Adipocyte (in vitro differentiated cells): ENCODE data around the gene TERT.
A peak's percentile ranks its signal among the peaks of the same experiment; 100 is the strongest.
"Not testable (repeated sequence)": the region's sequence is repeated elsewhere in the genome, so short reads cannot be mapped to it uniquely, and the experiment has no call there.

ENCODE experiments used
- DNase-seq: peaks from one replicate; pipeline ENCODE4 v3.0.0-alpha.2; 2015; ENCODE audit warnings: low read depth
- H3K27me3 ChIP-seq: replicated peaks from 2 replicates; pipeline ENCODE4 v1.7.0; 2013; ENCODE audit warnings: mild to moderate bottlenecking, low read length, moderate library complexity; ENCODE audit not compliant: control insufficient read depth, insufficient read depth
- H3K36me3 ChIP-seq: 2 replicates; pipeline ENCODE4 v1.7.0; 2013; ENCODE audit warnings: low read length, mild to moderate bottlenecking, moderate library complexity; ENCODE audit not compliant: control insufficient read depth, insufficient read depth, severe bottlenecking
- H3K4me1 ChIP-seq: 2 replicates; pipeline ENCODE4 v1.7.0; 2013; ENCODE audit warnings: mild to moderate bottlenecking, low read length, moderate library complexity; ENCODE audit not compliant: control insufficient read depth, insufficient read depth
- H3K4me3 ChIP-seq: 2 replicates; pipeline ENCODE4 v1.7.0; 2013; ENCODE audit warnings: mild to moderate bottlenecking, low read length, moderate library complexity
- H3K9ac ChIP-seq: 2 replicates; pipeline ENCODE4 v1.7.0; 2013; ENCODE audit warnings: mild to moderate bottlenecking, low read length, moderate library complexity
- H3K9me3 ChIP-seq: 2 replicates; pipeline ENCODE4 v1.7.0; 2013; ENCODE audit warnings: mild to moderate bottlenecking, low read length, moderate library complexity; ENCODE audit not compliant: control insufficient read depth

Gene TERT

GRCh38 chr5:1270933-1271914 lies 23.6 kb downstream of the TERT start:
- Histone ChIP-seq H3K4me3 (no peak overlapping the region), H3K9ac (no peak overlapping the region), H3K27me3 (no peaks in the 10 kb centered on the region), H3K4me1 (no peaks in the 10 kb centered on the region), H3K36me3 (no peaks in the 10 kb centered on the region), H3K9me3 (no peaks in the 10 kb centered on the region)
- no peak for DNase-seq

DNA sequence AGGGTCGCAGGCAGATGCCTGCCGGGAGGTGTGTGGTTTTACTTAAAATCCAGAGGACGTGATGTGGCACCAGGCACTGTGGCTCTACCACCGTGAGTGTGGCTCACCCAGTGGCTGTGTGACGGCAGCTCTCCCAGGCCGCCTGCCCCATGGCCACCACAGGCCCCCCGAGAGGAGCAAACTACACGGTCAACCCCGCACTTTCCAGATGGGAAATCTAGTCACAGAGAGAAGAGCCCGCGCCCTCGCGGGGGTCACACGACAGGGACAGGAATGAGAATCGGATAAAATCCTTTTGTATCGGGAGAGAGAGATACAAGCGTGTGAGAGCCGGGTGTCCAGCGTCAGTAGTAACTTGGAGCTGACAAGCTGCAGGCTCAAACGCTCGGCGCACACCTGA lies 24.4 kb downstream of the TERT start:
- Histone ChIP-seq H3K9ac (no peak overlapping the region), H3K4me1 (no peaks in the 10 kb centered on the region), H3K9me3 (no peaks in the 10 kb centered on the region), H3K27me3 (no peaks in the 10 kb centered on the region), H3K4me3 (no peak overlapping the region), H3K36me3 (no peaks in the 10 kb centered on the region)
- DNase-seq = no peak

DNA sequence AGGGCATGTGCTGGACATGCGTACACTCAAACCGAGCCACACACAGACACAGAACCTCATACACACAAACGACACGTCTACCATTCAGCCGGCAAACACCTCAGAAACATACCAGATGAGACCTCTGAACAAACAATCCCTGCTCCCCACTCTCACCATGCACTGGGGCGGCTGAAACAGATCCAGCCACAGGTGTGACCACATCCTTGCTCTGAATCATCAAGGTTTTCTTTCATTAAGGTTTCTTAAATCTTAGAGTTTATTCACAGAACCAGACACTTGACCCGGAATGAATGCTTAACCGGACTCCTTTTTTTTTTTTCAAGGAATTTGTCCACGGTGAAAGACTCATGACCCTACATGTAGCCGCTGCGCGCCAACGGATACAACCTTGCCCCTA lies 26.2 kb downstream of the TERT start:
- Histone ChIP-seq H3K4me3 (no peak overlapping the region), H3K36me3 (no peaks in the 10 kb centered on the region), H3K27me3 (no peaks in the 10 kb centered on the region), H3K9me3 (peaks cover 4% of the 10 kb centered on the region), H3K9ac (no peak overlapping the region), H3K4me1 (no peaks in the 10 kb centered on the region)
- DNase-seq = no peak

GRCh38 chr5:1268056-1268455 lies 26.8 kb downstream of the TERT start:
- peaks cover 8% of the 10 kb centered on the region for H3K9me3 ChIP-seq
- no peak overlapping the region for H3K4me3 ChIP-seq
- H3K4me1 ChIP-seq = no peaks in the 10 kb centered on the region
- no peaks in the 10 kb centered on the region for H3K27me3 ChIP-seq
- H3K36me3 ChIP-seq = no peaks in the 10 kb centered on the region
- no peak overlapping the region for H3K9ac ChIP-seq
- no peak for DNase-seq

- not testable (repeated sequence) for H3K9ac ChIP-seq, H3K36me3 ChIP-seq, H3K4me1 ChIP-seq, H3K4me3 ChIP-seq, DNase-seq, H3K27me3 ChIP-seq
- H3K9me3 ChIP-seq = peaks cover 14% of the 10 kb centered on the region
Observed at GRCh38 chr5:1267464-1267863, 27.4 kb downstream of the TERT start.

- no peaks in the 10 kb centered on the region for H3K27me3 ChIP-seq
- DNase-seq = no peak
- no peaks in the 10 kb centered on the region for H3K36me3 ChIP-seq
- H3K9ac ChIP-seq = no peak overlapping the region
- H3K4me3 ChIP-seq = no peak overlapping the region
- H3K9me3 ChIP-seq = peaks cover 21% of the 10 kb centered on the region
- H3K4me1 ChIP-seq = no peaks in the 10 kb centered on the region
Observed at GRCh38 chr5:1266791-1267190, 28.1 kb downstream of the TERT start.

- H3K36me3 ChIP-seq = no peaks in the 10 kb centered on the region
- H3K9me3 ChIP-seq = peaks cover 31% of the 10 kb centered on the region
- no peaks in the 10 kb centered on the region for H3K4me1 ChIP-seq
- H3K4me3 ChIP-seq = no peak overlapping the region
- H3K9ac ChIP-seq = no peak overlapping the region
- H3K27me3 ChIP-seq = no peaks in the 10 kb centered on the region
- no peak for DNase-seq
Observed at GRCh38 chr5:1265461-1266455, 29.1 kb downstream of the TERT start.

GRCh38 chr5:1265026-1265425 lies 29.8 kb downstream of the TERT start:
- Histone ChIP-seq H3K4me1 (no peaks in the 10 kb centered on the region), H3K4me3 (no peak overlapping the region), H3K27me3 (no peaks in the 10 kb centered on the region), H3K36me3 (no peaks in the 10 kb centered on the region), H3K9me3 (peaks cover 35% of the 10 kb centered on the region), H3K9ac (no peak overlapping the region)
- DNase-seq = no peak

GRCh38 chr5:1264211-1264610 lies 30.7 kb downstream of the TERT start:
- H3K4me1 ChIP-seq = no peaks in the 10 kb centered on the region
- DNase-seq = no peak

GRCh38 chr5:1262381-1262780 lies 32.5 kb downstream of the TERT start:
- no peaks in the 10 kb centered on the region for H3K27me3 ChIP-seq
- H3K4me1 ChIP-seq = no peaks in the 10 kb centered on the region
- no peak overlapping the region for H3K4me3 ChIP-seq
- no peak overlapping the region for H3K9ac ChIP-seq
- H3K9me3 ChIP-seq = peaks cover 35% of the 10 kb centered on the region
- peak; percentile 5 for DNase-seq
- H3K36me3 ChIP-seq = no peaks in the 10 kb centered on the region

More at GRCh38 chr5:1264211-1264610, 30.7 kb downstream of the TERT start:
- Histone ChIP-seq H3K4me3 (no peak overlapping the region), H3K27me3 (no peaks in the 10 kb centered on the region), H3K9ac (no peak overlapping the region), H3K36me3 (no peaks in the 10 kb centered on the region), H3K9me3 (peaks cover 35% of the 10 kb centered on the region)

DNA sequence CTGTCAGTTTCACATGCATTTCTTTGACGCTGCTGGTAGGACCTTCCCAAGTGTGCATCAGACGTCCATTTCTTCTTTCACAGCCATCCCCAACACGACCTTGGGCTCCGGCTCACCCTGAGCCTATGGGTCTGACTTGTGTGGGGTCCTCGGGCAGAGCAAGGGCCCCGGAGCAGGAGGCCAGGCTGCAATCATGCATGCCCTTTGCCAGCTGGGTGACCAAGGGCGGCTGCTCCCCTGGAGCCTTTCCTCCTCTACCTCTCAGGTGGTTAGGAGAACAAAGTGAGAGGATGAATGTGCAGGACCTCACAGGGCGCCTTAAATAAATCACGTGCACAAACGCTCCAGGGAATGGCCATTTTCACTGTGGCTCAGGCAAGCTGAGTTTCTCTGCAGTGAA lies 33.2 kb downstream of the TERT start:
- H3K4me3 ChIP-seq = no peak overlapping the region
- no peak for DNase-seq
- no peaks in the 10 kb centered on the region for H3K4me1 ChIP-seq
- no peaks in the 10 kb centered on the region for H3K36me3 ChIP-seq
- no peaks in the 10 kb centered on the region for H3K27me3 ChIP-seq
- no peak overlapping the region for H3K9ac ChIP-seq
- H3K9me3 ChIP-seq = peaks cover 35% of the 10 kb centered on the region
